Osteoblast (primary cell): ENCODE measurements around the gene KRAS. TPM values are rescaled to one million over a fixed set of nuclear protein-coding genes. Genes with fewer than 3 reads are reported as not detected.
A peak's percentile ranks its signal among the peaks of the same experiment; 100 is the strongest.

Source experiments
- DNase-seq: peaks from one replicate; pipeline ENCODE4 v3.0.0; 2011; ENCODE audit warnings: low spot score, mixed read lengths; ENCODE audit not compliant: insufficient read length; ENCODE audit errors: missing footprints
- H2AFZ ChIP-seq: 2 replicates; pipeline ENCODE4 v1.6.0; 2011; ENCODE audit warnings: mild to moderate bottlenecking, low read length
- H3K27ac ChIP-seq: 2 replicates; pipeline ENCODE4 v1.5.1; 2011; ENCODE audit warnings: mild to moderate bottlenecking, low read depth, low read length, moderate library complexity
- H3K27me3 ChIP-seq: 2 replicates; pipeline ENCODE4 v1.6.0; 2012; ENCODE audit warnings: mild to moderate bottlenecking, control low read depth, inconsistent platforms, low read length, moderate library complexity; ENCODE audit not compliant: insufficient read depth
- H3K36me3 ChIP-seq: 2 replicates; pipeline ENCODE4 v1.5.1; 2011; ENCODE audit warnings: mild to moderate bottlenecking, low read length, control low read depth, moderate library complexity; ENCODE audit not compliant: insufficient read depth
- H3K4me1 ChIP-seq: 2 replicates; pipeline ENCODE4 v1.5.1; 2011; ENCODE audit warnings: mild to moderate bottlenecking, low read length, control low read depth, moderate library complexity; ENCODE audit not compliant: insufficient read depth
- H3K4me2 ChIP-seq: 2 replicates; pipeline ENCODE4 v1.6.0; 2011; ENCODE audit warnings: mild to moderate bottlenecking, low read length; ENCODE audit not compliant: insufficient read depth
- H3K4me3 ChIP-seq: fragments of 200-600 bp; sonication (generic); 3 replicates; pipeline ENCODE4 v1.5.1; 2012; ENCODE audit warnings: mild to moderate bottlenecking, low read length, inconsistent platforms; ENCODE audit not compliant: insufficient read depth
- H3K79me2 ChIP-seq: 2 replicates; pipeline ENCODE4 v1.6.0; 2012; ENCODE audit warnings: mild to moderate bottlenecking, low read length, control low read depth, inconsistent platforms; ENCODE audit not compliant: insufficient read depth
- H3K9me3 ChIP-seq: 2 replicates; pipeline ENCODE4 v1.5.1; 2011; ENCODE audit warnings: low read depth, low read length, control low read depth
- H4K20me1 ChIP-seq: 2 replicates; pipeline ENCODE4 v1.6.0; 2012; ENCODE audit warnings: mild to moderate bottlenecking, low read length, control low read depth; ENCODE audit not compliant: insufficient read depth
- total RNA-seq: library from RNA; depleted of rRNA; stranded (reverse); fragments of >200 nt; gene quantifications from 2 replicates; pipeline ENCODE4 v1.2.3, GENCODE V29; 2012
- TF ChIP-seq, protein P1 (sequence below): IDR thresholded peaks from 2 replicates; pipeline ENCODE4 v1.5.1; 2011; ENCODE audit warnings: mild to moderate bottlenecking, low read depth, low read length, moderate library complexity; ENCODE audit errors: extremely low read depth

The KRAS gene
- total RNA-seq, 1 donor, result 18.5 TPM

DNA sequence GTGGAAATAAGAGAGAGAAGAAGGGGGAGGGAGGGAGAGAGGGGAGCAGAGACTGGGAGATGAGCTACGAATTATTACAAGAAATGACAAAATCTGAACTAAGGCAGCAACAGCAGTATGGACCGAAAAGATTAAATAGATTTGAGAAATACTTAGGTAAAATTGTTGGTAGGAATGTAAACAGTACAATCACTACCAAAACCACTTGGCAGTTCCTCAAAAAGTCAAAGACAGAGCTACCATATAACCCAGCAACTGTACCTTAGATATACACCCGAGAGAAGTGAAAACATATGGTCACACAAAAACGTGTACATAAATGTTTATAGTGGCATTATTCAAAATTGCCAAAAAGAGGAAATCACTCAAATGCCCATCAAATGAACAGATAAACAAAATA is 14.1 kb downstream of the KRAS start:
- Histone ChIP-seq H3K9me3 (no peaks in the 10 kb centered on the region), H3K4me2 (no peak overlapping the region), H3K27ac (peak overlapping the region; percentile 35)

GRCh38 chr12:25236190-25236589 is 14.5 kb downstream of the KRAS start:
- TF ChIP-seq, protein P1, sequence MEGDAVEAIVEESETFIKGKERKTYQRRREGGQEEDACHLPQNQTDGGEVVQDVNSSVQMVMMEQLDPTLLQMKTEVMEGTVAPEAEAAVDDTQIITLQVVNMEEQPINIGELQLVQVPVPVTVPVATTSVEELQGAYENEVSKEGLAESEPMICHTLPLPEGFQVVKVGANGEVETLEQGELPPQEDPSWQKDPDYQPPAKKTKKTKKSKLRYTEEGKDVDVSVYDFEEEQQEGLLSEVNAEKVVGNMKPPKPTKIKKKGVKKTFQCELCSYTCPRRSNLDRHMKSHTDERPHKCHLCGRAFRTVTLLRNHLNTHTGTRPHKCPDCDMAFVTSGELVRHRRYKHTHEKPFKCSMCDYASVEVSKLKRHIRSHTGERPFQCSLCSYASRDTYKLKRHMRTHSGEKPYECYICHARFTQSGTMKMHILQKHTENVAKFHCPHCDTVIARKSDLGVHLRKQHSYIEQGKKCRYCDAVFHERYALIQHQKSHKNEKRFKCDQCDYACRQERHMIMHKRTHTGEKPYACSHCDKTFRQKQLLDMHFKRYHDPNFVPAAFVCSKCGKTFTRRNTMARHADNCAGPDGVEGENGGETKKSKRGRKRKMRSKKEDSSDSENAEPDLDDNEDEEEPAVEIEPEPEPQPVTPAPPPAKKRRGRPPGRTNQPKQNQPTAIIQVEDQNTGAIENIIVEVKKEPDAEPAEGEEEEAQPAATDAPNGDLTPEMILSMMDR, result no peak
- Histone ChIP-seq H3K36me3 (peaks cover 7% of the 10 kb centered on the region), H3K27me3 (no peaks in the 10 kb centered on the region), H3K4me3 (no peak overlapping the region), H3K79me2 (peaks cover 62% of the 10 kb centered on the region), H3K9me3 (no peaks in the 10 kb centered on the region), H3K27ac (peak overlapping the region; percentile 35), H3K4me2 (peak overlapping the region; percentile 29), H2AFZ (no peak overlapping the region), H4K20me1 (no peaks in the 10 kb centered on the region), H3K4me1 (peaks cover 8% of the 10 kb centered on the region)
- DNase-seq, result no peak

More for the DNA sequence above, 14.1 kb downstream of the KRAS start:
- Histone ChIP-seq H3K4me1 (peaks cover 11% of the 10 kb centered on the region), H2AFZ (no peak overlapping the region), H4K20me1 (no peaks in the 10 kb centered on the region), H3K4me3 (no peak overlapping the region), H3K36me3 (peaks cover 7% of the 10 kb centered on the region), H3K27me3 (no peaks in the 10 kb centered on the region), H3K79me2 (peaks cover 61% of the 10 kb centered on the region)
- TF ChIP-seq, protein P1, result no peak
- DNase-seq, result no peak

DNA sequence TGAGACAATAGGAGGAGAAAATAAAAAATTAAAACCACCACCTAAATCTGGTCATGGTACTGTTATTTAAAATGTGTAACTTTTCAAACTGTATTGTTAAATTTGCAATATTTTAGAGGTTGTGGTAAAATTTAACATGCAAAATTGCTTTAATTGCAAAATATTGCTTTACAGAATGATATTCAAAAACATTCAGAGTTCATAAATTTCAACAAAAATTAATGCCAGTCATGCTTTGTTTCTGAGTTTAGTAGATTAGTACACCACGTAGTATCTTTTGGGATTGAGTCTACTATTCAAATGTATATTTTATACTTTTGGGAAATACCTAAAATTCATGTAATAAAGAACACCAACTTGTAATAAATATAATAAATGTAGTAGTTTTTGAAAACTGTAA is 37.4 kb downstream of the KRAS start:
- Histone ChIP-seq H2AFZ (no peak overlapping the region), H4K20me1 (no peaks in the 10 kb centered on the region), H3K79me2 (peaks cover 4% of the 10 kb centered on the region), H3K9me3 (no peaks in the 10 kb centered on the region), H3K27ac (no peak overlapping the region), H3K36me3 (peaks cover 12% of the 10 kb centered on the region), H3K4me2 (no peak overlapping the region), H3K4me3 (no peak overlapping the region), H3K27me3 (no peaks in the 10 kb centered on the region), H3K4me1 (no peaks in the 10 kb centered on the region)
- TF ChIP-seq, protein P1, result no peak
- DNase-seq, result no peak

DNA sequence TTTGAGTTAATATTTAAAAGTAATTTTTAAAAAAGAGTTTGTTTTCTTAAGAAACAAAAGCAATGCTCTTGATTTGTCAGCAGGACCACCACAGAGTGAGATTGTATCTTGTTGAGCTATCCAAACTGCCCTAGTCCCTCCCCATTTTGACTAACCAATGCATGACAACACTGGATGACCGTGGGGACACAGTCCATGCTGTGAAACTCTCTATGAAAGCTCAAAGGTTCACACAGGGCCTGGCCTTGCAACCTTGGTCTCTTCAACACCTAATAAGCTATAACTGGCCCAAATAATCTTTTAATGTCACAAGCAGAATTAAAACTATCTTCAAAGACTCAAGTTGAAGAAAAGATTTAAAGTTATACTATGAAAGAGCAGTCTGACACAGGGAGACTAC is 42.2 kb downstream of the KRAS start:
- DNase-seq, result no peak
- H3K4me2 ChIP-seq, result no peak overlapping the region
- no peaks in the 10 kb centered on the region for H3K9me3 ChIP-seq
- no peak overlapping the region for H2AFZ ChIP-seq
- peaks cover under 1% of the 10 kb centered on the region for H3K79me2 ChIP-seq
- H3K27me3 ChIP-seq, result no peaks in the 10 kb centered on the region
- H3K36me3 ChIP-seq, result peaks cover 27% of the 10 kb centered on the region
- H4K20me1 ChIP-seq, result no peaks in the 10 kb centered on the region
- TF ChIP-seq, protein P1, result no peak
- H3K27ac ChIP-seq, result peak overlapping the region; percentile 27
- H3K4me1 ChIP-seq, result peaks cover 8% of the 10 kb centered on the region
- no peak overlapping the region for H3K4me3 ChIP-seq
